ENCODE results near the gene KCNK18.

- TF ChIP-seq CTCF (conservative IDR thresholded peaks at IDR 0.05) (no peak), EZH2 (IDR thresholded peaks at IDR 0.05; ENCODE audit: low read depth) (no peak)
These were observed 56.6 kb downstream of the KCNK18 start for GRCh38 chr10:117253908-117254307.
